NOMO-1 treated with DMSO at 0.1 percent for 48 hours (cell line): ENCODE results near the gene GPX4.

Experiments used
- DNase-seq: peaks from one replicate; lab custom pipeline; 2025; ENCODE audit not compliant: unreplicated experiment; lab: John Stamatoyannopoulos, UW

Gene GPX4

GRCh38 chr19:1130771-1131717 is 27.2 kb downstream of the GPX4 start:
- no peak for DNase-seq

- peak; percentile 90 for DNase-seq
These were observed 28.1 kb downstream of the GPX4 start for GRCh38 chr19:1131718-1132551.

- DNase-seq, result peak; percentile 31
These were observed 29.0 kb downstream of the GPX4 start for GRCh38 chr19:1132552-1133383.

- peak; percentile 45 for DNase-seq
These were observed 29.7 kb downstream of the GPX4 start for GRCh38 chr19:1133471-1133929.

GRCh38 chr19:1134431-1134830 is 30.6 kb downstream of the GPX4 start:
- no peak for DNase-seq

GRCh38 chr19:1135454-1135853 is 31.7 kb downstream of the GPX4 start:
- no peak for DNase-seq

- no peak for DNase-seq
These were observed 32.4 kb downstream of the GPX4 start for GRCh38 chr19:1136201-1136600.

GRCh38 chr19:1136621-1137317 is 33.0 kb downstream of the GPX4 start:
- DNase-seq, result no peak

GRCh38 chr19:1138121-1138520 is 34.3 kb downstream of the GPX4 start:
- DNase-seq, result no peak

GRCh38 chr19:1139126-1139525 is 35.3 kb downstream of the GPX4 start:
- DNase-seq, result no peak

GRCh38 chr19:1140272-1141027 is 36.7 kb downstream of the GPX4 start:
- no peak for DNase-seq

- no peak for DNase-seq
These were observed 38.1 kb downstream of the GPX4 start for GRCh38 chr19:1141944-1142343.

- DNase-seq, result no peak
These were observed 40.1 kb downstream of the GPX4 start for GRCh38 chr19:1143828-1144399.

GRCh38 chr19:1144741-1145140 is 40.9 kb downstream of the GPX4 start:
- DNase-seq, result no peak

GRCh38 chr19:1145635-1146411 is 42.0 kb downstream of the GPX4 start:
- DNase-seq, result no peak

- DNase-seq, result no peak
These were observed 42.6 kb downstream of the GPX4 start for GRCh38 chr19:1146412-1146699.

- DNase-seq, result no peak
These were observed 43.3 kb downstream of the GPX4 start for GRCh38 chr19:1146858-1147780.
